ENCODE measurements around the gene GPATCH4.

- TF ChIP-seq CTCF (conservative IDR thresholded peaks at IDR 0.05; ENCODE audit: low read depth, low read length) (no peak), EZH2phosphoT487 (IDR thresholded peaks at IDR 0.05; ENCODE audit: borderline replicate concordance, low read length) (no peak)
Measured at GRCh38 chr1:156645666-156646065, 44.4 kb upstream of the GPATCH4 start.

Data from PC-3 (cell line).